Measurements from ENCODE around the gene VGLL1.

- TF ChIP-seq, protein P1, sequence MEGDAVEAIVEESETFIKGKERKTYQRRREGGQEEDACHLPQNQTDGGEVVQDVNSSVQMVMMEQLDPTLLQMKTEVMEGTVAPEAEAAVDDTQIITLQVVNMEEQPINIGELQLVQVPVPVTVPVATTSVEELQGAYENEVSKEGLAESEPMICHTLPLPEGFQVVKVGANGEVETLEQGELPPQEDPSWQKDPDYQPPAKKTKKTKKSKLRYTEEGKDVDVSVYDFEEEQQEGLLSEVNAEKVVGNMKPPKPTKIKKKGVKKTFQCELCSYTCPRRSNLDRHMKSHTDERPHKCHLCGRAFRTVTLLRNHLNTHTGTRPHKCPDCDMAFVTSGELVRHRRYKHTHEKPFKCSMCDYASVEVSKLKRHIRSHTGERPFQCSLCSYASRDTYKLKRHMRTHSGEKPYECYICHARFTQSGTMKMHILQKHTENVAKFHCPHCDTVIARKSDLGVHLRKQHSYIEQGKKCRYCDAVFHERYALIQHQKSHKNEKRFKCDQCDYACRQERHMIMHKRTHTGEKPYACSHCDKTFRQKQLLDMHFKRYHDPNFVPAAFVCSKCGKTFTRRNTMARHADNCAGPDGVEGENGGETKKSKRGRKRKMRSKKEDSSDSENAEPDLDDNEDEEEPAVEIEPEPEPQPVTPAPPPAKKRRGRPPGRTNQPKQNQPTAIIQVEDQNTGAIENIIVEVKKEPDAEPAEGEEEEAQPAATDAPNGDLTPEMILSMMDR (IDR thresholded peaks at IDR 0.05): no peak
- TF ChIP-seq POLR2A (IDR thresholded peaks at IDR 0.05) (no peak), POLR2AphosphoS5 (IDR thresholded peaks at IDR 0.05; ENCODE audit: insufficient read depth in 1 of 2, low read depth in 1 of 2) (no peak)
Observed at GRCh38 chrX:136589966-136590365, 58.0 kb downstream of the VGLL1 start.
